Upper lobe of left lung (tissue), 4 donors: ENCODE results near the gene NEB.
A peak's percentile ranks its signal among the peaks of the same experiment; 100 is the strongest.

ENCODE experiments used
- EP300 ChIP-seq, 4 donors: sonication (generic); formaldehyde crosslinking; IDR thresholded peaks; one replicate each; pipeline ENCODE4 v1.5.1; 2017; ENCODE audit warnings: antibody characterized with exemption in 4 of 4, control low read depth in 2 of 4
- POLR2A ChIP-seq, 4 donors: fragments of 450-650 bp; IDR thresholded peaks; one replicate each; pipeline ENCODE4 v1.5.1; 2016 to 2017; ENCODE audit warnings: antibody characterized with exemption in 4 of 4, mild to moderate bottlenecking in 2 of 4
- POLR2AphosphoS5 ChIP-seq, 2 donors: sonication (generic); formaldehyde crosslinking; IDR thresholded peaks; one replicate each; pipeline ENCODE4 v1.5.1; 2017; ENCODE audit warnings: antibody characterized with exemption in 2 of 2
- TF ChIP-seq, protein P1 (sequence below), 6 experiments: fragments of 450-650 bp in 4 of 6; fragments of 200-600 bp in 2 of 6; sonication (generic) in 2 of 6; IDR thresholded peaks; one replicate each; pipeline ENCODE4 v1.5.1; 2016 to 2019; ENCODE audit warnings: antibody characterized with exemption in 6 of 6

DNA sequence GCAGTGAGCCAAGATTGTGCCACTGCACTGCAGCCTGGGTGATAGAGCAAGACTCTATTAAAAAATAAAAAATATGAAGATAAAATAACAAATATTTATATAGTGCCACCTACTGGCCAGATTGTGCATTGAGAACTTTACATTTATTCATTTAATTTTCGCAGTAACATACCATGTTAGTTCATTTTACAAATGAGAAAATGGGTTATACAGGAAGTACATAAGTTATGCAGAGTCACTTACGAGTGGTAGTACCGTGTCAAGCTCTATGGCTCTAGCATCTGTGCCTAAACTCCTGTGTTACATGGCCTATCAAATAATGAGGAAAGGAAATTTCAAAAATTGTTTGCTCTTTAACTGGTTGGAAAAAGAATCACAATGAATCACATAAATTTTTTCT is 296.6 kb downstream of the NEB start:
- TF ChIP-seq POLR2A (IDR thresholded peaks at IDR 0.05) (no peak), POLR2AphosphoS5 (IDR thresholded peaks at IDR 0.05) (no peak), EP300 (IDR thresholded peaks at IDR 0.05) (no peak)
- TF ChIP-seq, protein P1, sequence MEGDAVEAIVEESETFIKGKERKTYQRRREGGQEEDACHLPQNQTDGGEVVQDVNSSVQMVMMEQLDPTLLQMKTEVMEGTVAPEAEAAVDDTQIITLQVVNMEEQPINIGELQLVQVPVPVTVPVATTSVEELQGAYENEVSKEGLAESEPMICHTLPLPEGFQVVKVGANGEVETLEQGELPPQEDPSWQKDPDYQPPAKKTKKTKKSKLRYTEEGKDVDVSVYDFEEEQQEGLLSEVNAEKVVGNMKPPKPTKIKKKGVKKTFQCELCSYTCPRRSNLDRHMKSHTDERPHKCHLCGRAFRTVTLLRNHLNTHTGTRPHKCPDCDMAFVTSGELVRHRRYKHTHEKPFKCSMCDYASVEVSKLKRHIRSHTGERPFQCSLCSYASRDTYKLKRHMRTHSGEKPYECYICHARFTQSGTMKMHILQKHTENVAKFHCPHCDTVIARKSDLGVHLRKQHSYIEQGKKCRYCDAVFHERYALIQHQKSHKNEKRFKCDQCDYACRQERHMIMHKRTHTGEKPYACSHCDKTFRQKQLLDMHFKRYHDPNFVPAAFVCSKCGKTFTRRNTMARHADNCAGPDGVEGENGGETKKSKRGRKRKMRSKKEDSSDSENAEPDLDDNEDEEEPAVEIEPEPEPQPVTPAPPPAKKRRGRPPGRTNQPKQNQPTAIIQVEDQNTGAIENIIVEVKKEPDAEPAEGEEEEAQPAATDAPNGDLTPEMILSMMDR (IDR thresholded peaks at IDR 0.05), result peak; percentile 39 to 71 (median 50)
